OCI-LY7 (cell line): ENCODE measurements around the gene PLCL1. TPM values are rescaled to one million over a fixed set of nuclear protein-coding genes. Genes with fewer than 3 reads are reported as not detected.

Experiments used
- BruUV-seq: library from RNA; stranded (reverse); fragments of 400-500 nt; replicated peaks from 2 replicates; lab custom pipeline; 2021; lab: Mats Ljungman, UMichigan
- CTCF ChIA-PET: fragments of 300-600 bp; sonication (Branson Sonifier 250); formaldehyde crosslinking; loops from one replicate; lab custom pipeline; 2022; ENCODE audit warnings: antibody characterized with exemption; ENCODE audit not compliant: unreplicated experiment; lab: Charles Lee
- POLR2A ChIA-PET: fragments of 300-600 bp; sonication (Branson Sonifier 250); formaldehyde crosslinking; loops from one replicate; lab custom pipeline; 2022; ENCODE audit warnings: antibody characterized with exemption; lab: Charles Lee
- DNase-seq: peaks from one replicate; pipeline ENCODE4 v3.0.0-alpha.2; 2015; ENCODE audit warnings: low spot score
- H2AFZ ChIP-seq: fragments of 200-600 bp; sonication (generic), shearing (Covaris generic); 2 replicates; pipeline ENCODE4 v1.6.1; 2014; ENCODE audit warnings: mild to moderate bottlenecking, antibody characterized with exemption, low read length, moderate library complexity
- H3K27ac ChIP-seq: fragments of 200-600 bp; sonication (generic); 2 replicates; pipeline ENCODE4 v1.5.1; 2014; ENCODE audit warnings: mixed run types, low read depth, mild to moderate bottlenecking, moderate library complexity, low read length, inconsistent platforms; ENCODE audit not compliant: poor library complexity, severe bottlenecking
- H3K36me3 ChIP-seq: fragments of 200-600 bp; sonication (generic); 2 replicates; pipeline ENCODE4 v1.6.1; 2014; ENCODE audit warnings: mild to moderate bottlenecking, antibody characterized with exemption, low read length, moderate library complexity, mixed read lengths; ENCODE audit not compliant: insufficient read depth
- H3K4me1 ChIP-seq: fragments of 200-600 bp; sonication (generic); 2 replicates; pipeline ENCODE4 v1.5.1; 2014; ENCODE audit warnings: mild to moderate bottlenecking, low read length; ENCODE audit not compliant: insufficient read depth, poor library complexity, severe bottlenecking
- H3K4me2 ChIP-seq: fragments of 200-600 bp; sonication (generic); 2 replicates; pipeline ENCODE4 v1.6.1; 2014; ENCODE audit warnings: mild to moderate bottlenecking, low read length
- H3K4me3 ChIP-seq: fragments of 200-600 bp; sonication (generic); 2 replicates; pipeline ENCODE4 v1.5.1; 2014; ENCODE audit warnings: mild to moderate bottlenecking, low read depth, low read length; ENCODE audit not compliant: poor library complexity, severe bottlenecking
- H3K79me2 ChIP-seq: fragments of 200-600 bp; sonication (generic); 2 replicates; pipeline ENCODE4 v1.6.1; 2016; ENCODE audit warnings: low read depth, mild to moderate bottlenecking, low read length, moderate library complexity, mixed read lengths; ENCODE audit not compliant: insufficient read depth
- H3K9me2 ChIP-seq: fragments of 200-600 bp; sonication (generic); 2 replicates; pipeline ENCODE4 v1.6.1; 2016; ENCODE audit warnings: mild to moderate bottlenecking, low read length, mixed read lengths; ENCODE audit not compliant: insufficient read depth
- H3K9me3 ChIP-seq: fragments of 200-600 bp; sonication (generic); 2 replicates; pipeline ENCODE4 v1.6.1; 2014; ENCODE audit warnings: mild to moderate bottlenecking, mixed run types, low read length, mixed read lengths
- H4K20me1 ChIP-seq: fragments of 200-600 bp; sonication (generic); 2 replicates; pipeline ENCODE4 v1.6.1; 2014; ENCODE audit warnings: mild to moderate bottlenecking, antibody characterized with exemption, low read length, moderate library complexity, mixed read lengths; ENCODE audit not compliant: insufficient read depth
- EZH2phosphoT487 ChIP-seq: fragments of 200-600 bp; sonication (generic); IDR thresholded peaks from 2 replicates; pipeline ENCODE4 v1.6.1; 2018; ENCODE audit warnings: low read depth, borderline replicate concordance, mild to moderate bottlenecking, mixed run types, antibody characterized with exemption, low read length, moderate library complexity, mixed read lengths
- intact Hi-C: fragments of 100-400 bp; cut with micrococcal nuclease; formaldehyde crosslinking; loops from one replicate; pipeline ENCODE4 v1.10.0; 2022; ENCODE audit not compliant: unreplicated experiment
- total RNA-seq, 2 experiments: library from RNA; depleted of rRNA in 1 of 2; stranded (reverse); fragments of >200 nt in 1 of 2; shearing (Covaris generic) in 1 of 2; gene quantifications; 2 replicates each; pipeline ENCODE4 v1.2.3, GENCODE V29; 2014 to 2022
- TF ChIP-seq, protein P1 (sequence below): fragments of 200-600 bp; sonication (generic); conservative IDR thresholded peaks from 2 replicates; pipeline ENCODE4 v1.5.1; 2014; ENCODE audit warnings: mild to moderate bottlenecking, antibody characterized with exemption, low read length, moderate library complexity, mixed read lengths

Gene PLCL1
- total RNA-seq, 2 experiments from 2014 or later: 0.03 TPM; not detected in 1

DNA sequence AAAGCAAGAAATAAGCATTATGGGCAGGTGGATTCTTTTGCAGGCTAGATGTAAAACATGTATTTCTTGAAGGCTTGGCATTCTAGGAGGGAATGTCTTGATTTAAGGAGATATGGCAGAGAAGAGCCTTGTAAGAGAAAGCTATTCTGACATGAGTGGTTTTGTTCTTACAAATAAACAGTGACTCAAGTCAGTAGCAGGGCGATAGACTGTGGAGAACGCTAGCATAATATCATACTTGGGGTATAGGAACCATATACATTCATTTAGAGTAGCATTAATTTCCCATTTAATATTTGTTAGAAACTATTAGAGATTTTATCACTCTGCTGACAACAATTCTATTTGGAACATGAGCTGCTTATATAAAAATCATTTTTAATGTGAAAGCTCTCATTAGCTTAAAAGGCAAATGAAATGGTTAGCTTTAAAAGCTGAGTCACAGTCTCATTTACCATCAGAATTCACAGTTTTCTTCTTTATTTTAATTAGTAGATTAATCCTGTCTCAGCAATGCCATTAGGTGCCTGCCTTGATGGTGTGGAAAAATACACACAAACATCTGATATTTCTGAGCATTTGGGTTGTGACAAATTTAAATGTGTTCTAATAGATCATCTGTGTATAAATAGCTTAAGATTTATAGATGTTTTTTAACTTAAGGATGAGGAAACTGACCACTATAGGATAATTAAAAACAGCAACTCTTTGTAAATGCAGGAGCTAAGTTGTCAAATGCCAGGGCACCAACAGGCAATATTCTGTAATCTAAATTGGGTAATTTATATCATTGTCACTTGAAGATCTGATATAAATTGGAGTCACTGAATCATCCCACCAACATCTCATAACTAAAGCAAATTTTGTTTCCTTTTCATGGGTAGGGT, 276.7 kb downstream of the PLCL1 start:
- POLR2A ChIA-PET: interaction anchor here (0.6 to 1.2 kb wide), 2 partner anchors 15 to 193 kb away, joined by 4 read pairs; no protein-coding TSS in a partner anchor

DNA sequence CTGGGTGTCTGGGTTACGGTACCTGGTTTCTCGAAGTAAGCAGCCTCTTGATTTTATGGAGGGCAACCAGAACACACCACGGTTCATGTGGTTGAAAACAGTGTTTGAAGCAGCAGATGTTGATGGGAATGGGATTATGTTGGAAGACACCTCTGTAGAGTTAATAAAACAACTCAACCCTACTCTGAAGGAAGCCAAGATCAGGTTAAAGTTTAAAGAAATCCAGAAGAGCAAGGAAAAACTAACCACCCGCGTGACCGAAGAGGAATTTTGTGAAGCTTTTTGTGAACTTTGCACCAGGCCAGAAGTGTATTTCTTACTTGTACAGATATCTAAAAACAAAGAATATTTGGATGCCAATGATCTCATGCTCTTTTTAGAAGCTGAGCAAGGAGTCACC, 279.8 kb downstream of the PLCL1 start:
- BruUV-seq: no TSS peak
- intact Hi-C loops: no loop called here
- Histone ChIP-seq H2AFZ (no peak overlapping the region), H3K4me3 (no peak overlapping the region), H3K27ac (no peak overlapping the region), H3K9me2 (no peaks in the 10 kb centered on the region), H3K4me2 (no peak overlapping the region), H3K36me3 (no peaks in the 10 kb centered on the region), H3K4me1 (no peaks in the 10 kb centered on the region), H3K79me2 (no peaks in the 10 kb centered on the region), H3K9me3 (no peaks in the 10 kb centered on the region), H4K20me1 (no peaks in the 10 kb centered on the region)
- TF ChIP-seq, protein P1, sequence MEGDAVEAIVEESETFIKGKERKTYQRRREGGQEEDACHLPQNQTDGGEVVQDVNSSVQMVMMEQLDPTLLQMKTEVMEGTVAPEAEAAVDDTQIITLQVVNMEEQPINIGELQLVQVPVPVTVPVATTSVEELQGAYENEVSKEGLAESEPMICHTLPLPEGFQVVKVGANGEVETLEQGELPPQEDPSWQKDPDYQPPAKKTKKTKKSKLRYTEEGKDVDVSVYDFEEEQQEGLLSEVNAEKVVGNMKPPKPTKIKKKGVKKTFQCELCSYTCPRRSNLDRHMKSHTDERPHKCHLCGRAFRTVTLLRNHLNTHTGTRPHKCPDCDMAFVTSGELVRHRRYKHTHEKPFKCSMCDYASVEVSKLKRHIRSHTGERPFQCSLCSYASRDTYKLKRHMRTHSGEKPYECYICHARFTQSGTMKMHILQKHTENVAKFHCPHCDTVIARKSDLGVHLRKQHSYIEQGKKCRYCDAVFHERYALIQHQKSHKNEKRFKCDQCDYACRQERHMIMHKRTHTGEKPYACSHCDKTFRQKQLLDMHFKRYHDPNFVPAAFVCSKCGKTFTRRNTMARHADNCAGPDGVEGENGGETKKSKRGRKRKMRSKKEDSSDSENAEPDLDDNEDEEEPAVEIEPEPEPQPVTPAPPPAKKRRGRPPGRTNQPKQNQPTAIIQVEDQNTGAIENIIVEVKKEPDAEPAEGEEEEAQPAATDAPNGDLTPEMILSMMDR: no peak
- no peak for TF ChIP-seq EZH2phosphoT487
- DNase-seq: no peak
- ChIA-PET CTCF (no interaction called here), POLR2A (interaction anchor here (0.5 to 1.6 kb wide), 4 partner anchors 8 to 1619 kb away, joined by 3 to 6 read pairs (median 6); no protein-coding TSS in a partner anchor)

More for the DNA sequence above, 276.7 kb downstream of the PLCL1 start:
- Histone ChIP-seq H2AFZ (no peak overlapping the region), H3K4me3 (no peak overlapping the region), H3K9me3 (no peaks in the 10 kb centered on the region), H3K4me1 (no peaks in the 10 kb centered on the region), H3K27ac (no peak overlapping the region), H3K36me3 (no peaks in the 10 kb centered on the region), H3K4me2 (no peak overlapping the region), H4K20me1 (no peaks in the 10 kb centered on the region), H3K9me2 (no peaks in the 10 kb centered on the region), H3K79me2 (no peaks in the 10 kb centered on the region)
- CTCF ChIA-PET: no interaction called here
- intact Hi-C loops: no loop called here
- DNase-seq: no peak
- TF ChIP-seq, protein P1: no peak
- no peak for TF ChIP-seq EZH2phosphoT487
- BruUV-seq: no TSS peak

DNA sequence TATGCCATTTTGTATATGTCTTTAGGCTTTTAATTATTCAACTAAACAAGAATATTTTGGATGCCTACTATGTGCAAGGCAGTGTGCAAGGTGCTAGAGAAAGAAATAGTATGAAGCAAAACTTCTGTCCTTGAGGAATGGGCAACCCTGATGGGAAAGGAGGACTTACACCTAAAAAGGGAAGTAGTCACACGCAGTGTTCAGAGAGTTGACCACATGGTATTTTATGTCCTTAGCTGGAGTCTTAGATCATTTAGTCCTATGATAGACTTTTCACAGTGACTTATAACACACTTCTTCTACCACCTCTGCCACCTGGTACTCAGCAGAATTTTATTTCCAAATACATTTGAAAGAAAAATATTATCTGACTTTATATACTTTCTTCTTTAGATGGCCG, 291.6 kb downstream of the PLCL1 start:
- no peaks in the 10 kb centered on the region for H4K20me1 ChIP-seq
- no peaks in the 10 kb centered on the region for H3K79me2 ChIP-seq
- no peak overlapping the region for H3K4me2 ChIP-seq
- ChIA-PET POLR2A (interaction anchor here (0.8 kb wide), 1 partner anchor 14 kb away, joined by 4 read pairs; no protein-coding TSS in a partner anchor), CTCF (no interaction called here)
- TF ChIP-seq, protein P1: no peak
- TF ChIP-seq EZH2phosphoT487: no peak
- no peak for DNase-seq
- H2AFZ ChIP-seq: no peak overlapping the region
- BruUV-seq: no TSS peak
- intact Hi-C loops: no loop called here
- no peaks in the 10 kb centered on the region for H3K36me3 ChIP-seq
- H3K4me3 ChIP-seq: no peak overlapping the region
- no peaks in the 10 kb centered on the region for H3K9me3 ChIP-seq
- H3K9me2 ChIP-seq: no peaks in the 10 kb centered on the region
- H3K27ac ChIP-seq: no peak overlapping the region
- no peaks in the 10 kb centered on the region for H3K4me1 ChIP-seq
